Pons (tissue), 1 donor: ENCODE results near the gene SLC7A10.
A peak's percentile ranks its signal among the peaks of the same experiment; 100 is the strongest.

Experiments
- DNase-seq: peaks from one replicate; pipeline ENCODE4 v3.0.0-alpha.2; 2016; ENCODE audit warnings: low spot score

Gene SLC7A10

DNA sequence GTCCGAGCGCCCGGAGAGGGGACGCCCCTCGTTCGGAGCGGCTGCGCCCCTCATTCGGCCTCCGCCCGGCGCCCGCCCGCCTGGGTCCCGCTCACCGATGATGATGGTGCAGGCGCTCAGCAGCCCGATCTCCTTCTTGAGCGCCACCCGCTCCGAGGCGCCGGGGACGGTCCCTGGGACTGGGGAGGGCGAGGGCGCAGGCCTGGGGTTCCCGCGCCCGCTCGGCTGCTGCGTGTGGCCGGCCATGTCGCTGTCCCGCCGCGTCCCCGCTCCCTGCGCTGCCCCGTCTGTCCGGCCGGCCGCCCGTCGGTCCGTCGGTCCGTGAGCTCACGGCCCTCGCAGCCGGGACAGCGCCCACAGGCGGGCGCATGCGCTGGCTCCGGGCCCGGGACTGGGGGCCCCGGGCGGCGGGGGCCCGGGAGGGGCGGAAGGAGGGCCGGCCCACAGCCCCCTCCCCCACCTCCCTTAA, at the start of gene SLC7A10:
SLC7A10 (minus strand) TSS at position 393 of the 469 bp plus-strand sequence; CDS start at position 246, 147 bp downstream.
- DNase-seq: no peak

DNA sequence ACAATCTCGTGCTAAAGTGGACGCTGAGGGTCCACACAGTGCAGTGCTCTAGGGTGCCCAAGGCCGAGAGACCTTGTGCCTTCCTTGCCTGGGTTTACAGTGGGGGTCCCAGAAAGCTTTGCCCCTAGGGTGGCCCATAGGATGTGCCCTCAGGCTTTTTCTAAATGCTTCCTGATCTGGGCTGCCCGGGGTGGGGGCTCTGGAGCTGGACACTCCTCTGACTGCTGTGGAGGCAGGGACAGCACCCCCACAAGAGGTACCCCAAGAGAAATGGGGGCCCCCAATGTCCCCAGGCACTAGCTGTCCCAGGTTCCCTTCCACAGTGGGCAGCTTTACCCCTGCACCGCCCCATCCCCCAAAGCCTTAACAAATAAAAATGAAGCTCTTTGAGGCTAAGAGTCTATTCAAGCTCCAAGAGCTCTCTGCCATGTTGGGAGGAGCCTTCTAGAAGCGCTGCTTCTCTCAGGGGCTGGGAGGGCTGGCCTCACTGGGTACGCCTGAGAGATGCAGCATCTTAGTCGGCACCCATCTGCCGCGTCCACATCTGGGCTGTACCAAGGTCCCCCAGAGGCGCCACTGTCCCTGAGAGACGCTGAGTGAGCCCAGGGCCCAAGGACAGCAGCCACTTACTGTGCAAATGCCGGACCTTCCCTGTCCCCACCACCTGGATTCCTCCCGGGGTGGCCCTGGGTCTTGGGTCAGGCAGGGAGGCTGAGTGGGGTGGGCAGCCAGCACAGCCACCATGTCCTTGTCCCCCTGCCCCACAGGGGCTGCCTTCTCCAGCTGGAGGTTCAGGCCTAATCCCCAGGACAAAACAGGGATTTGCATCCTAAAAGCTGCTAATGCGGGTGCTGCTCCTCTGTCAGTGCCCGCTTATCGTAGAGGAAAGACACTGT, 49.3 kb upstream of the SLC7A10 start:
- DNase-seq: no peak

DNA sequence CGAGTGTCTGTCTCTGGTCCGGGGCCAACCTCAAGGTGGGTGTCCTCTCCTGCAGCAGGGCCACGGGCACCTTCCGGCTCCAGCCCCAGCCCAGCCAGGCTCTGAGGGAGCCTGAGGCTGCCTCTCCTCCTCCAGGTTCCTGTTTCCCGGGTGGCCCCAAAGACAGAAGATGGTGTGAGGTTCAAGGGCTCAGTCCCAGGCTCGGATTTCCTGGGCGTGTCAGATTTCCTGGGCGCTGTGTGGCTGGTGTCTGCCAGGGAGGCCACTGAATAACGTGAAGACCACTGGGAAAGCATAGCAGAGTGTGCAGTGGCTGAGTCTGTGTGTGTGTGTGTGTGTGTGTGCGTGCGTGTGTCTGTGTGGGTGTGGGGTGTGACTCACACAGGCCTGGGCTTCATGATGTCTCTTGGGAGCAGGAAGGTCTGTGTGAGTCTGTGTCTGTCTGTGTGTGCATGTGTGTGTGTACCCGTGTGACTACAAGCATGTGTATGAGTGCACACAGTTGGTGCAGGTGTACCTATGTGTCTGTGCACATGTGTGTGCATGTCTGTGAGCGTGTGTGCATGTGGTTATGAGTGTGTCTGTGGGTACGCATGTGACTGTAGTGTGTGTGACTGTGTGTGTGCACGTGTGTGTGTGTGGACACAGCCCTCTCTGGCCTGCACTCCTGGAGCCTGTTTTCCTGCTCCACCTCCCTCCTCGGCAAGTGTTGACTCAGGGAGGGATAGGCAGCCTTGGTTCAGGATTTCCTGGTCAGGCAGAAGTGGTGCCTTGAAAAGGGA, 48.4 kb upstream of the SLC7A10 start:
- DNase-seq: no peak

DNA sequence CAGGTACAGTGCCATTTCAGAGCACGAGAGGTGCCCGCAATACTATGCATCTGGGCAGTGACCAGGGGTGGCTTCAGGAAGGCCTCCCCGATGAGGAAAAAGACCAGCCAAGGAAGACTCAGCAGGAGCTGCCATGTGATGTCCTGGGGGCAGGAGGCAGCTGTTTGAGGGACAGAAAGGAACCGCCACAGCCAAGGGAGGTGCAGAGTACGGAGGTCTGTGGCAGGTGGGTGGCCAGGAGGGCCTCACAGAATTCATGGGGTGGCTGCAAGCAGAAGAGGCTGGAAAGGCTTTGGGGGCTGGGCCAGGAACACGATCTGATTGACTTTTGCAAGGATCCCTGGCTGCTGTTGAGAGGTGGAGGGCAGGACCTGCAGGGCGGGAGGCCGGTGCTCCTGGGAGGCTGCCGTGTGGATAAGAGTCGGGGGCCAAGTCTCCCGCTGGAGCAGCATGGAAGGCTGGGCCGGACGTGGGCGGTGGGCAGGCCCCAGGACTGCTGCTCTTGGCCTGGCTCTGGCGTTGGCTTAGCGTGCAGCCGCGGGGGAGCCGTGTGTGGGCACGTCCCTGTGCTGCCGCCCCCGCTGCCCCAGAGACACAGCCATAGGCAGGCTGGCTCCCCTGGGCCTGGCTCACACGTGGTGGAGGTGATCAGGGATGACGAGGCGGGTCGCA, 47.6 kb upstream of the SLC7A10 start:
- no peak for DNase-seq

DNA sequence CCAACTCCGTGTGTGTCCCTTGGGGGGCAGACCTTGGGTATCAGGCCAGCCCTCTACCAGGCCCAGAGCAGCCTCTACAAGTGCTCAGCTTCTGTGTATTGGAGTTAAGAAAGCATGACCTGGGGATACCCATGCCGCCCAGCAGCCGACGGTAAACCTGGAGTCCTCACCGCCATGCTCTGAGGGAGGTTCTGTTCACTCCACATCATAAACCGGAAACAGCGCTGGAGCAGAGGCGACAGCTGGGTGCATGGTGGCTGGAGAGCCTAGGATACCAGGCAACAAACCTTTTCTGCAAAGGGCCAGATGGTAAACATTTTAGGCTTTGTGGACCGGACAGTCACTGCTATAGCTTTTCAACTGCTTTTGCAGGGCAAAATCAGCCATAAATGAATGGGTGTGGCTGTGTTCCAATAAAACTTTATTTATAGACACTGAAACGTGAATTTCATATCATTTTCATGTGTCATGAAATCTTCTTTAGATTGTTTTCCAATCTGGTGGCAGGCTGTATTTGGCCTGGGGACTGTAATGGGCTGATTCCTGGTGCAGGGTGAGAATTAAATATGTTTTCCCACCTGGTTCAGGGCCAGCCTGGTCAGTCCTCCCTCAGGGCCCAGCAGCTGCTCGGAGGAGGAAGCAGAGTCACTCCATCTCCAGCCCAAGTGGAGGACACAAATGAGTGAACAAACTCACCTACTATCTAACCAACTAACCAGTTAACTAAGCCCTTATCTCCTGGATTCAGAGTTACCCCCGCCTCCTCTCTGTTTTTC, 45.8 kb upstream of the SLC7A10 start:
- DNase-seq: no peak

DNA sequence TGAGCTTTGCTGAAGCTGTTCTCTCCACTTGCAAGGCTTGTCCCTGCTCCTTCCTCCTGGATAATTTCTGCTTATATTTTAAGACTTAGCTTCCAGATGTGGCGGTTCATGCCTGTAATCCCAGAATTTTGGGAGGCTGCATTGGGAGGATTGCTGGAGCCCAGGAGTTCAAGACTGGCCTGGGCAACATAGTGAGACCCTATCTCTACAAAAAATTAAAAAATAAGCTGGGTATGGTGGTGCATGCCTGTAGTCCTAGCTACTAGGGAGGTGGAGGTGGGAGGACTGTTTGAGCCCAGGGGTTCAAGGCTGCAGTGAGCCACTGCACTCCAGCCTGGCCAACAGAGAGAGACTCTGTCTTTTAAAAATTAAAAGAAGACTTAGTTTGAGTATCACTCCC, 45.1 kb upstream of the SLC7A10 start:
- no peak for DNase-seq

DNA sequence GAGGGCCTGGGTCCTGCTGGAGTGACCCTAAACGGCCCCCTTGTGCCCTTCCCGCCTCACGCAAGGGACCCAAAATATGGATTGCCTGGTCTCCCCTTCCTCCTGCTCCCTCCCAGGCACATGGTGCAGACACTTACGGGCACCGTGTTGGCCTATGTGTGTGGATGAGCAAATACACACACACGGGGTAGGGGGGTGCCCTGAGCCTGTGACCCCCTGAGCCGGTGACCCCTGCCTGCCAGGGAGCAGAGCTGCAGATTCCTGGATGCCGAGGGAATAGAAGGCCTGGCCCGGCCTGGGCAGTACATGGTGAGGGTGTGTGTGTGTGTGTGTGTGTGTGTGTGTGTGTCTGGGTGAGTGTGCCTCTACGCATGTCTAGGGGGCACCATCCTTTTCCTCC, 43.4 kb upstream of the SLC7A10 start:
- DNase-seq: no peak

DNA sequence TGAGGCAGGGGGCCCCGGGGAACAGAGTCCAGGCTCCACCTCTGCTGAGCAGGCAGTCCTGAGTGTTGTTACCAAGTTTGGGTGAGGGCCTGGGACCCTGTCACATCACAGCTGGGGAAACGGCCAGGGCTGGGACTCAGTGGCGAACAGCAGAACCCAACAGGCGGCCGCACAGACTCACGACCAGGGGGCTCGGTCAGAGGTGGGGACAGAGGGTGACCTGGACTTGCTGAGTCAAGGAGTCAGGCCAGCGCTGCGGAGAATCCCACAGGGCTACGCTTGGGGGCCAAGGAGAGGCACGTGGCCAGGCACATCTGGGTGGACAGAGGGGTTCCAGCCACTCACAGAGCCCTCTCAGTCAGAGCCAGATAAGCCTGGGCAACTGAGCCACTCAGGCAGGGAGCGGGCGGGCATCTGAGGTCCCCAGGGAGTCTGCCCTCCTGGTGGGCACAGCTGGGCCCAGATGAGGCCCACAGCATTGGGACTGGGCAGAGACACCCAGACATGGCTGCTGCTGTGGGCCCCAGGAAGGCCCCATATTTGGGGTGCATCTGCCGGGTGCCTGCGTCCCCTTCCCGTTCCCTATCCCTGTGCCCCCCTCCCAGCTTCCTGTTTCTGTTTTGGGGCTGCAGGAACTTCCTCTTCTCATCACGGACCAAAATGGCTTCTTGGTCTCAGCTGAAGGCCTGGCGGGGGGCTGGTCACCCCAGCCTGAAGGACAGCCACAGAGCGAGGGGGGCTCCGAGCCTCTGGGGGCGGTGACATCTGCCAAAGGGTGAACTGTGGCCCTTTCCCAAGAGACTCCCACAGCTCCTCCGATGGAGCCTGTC, 42.7 kb upstream of the SLC7A10 start:
- DNase-seq: peak; percentile 46

DNA sequence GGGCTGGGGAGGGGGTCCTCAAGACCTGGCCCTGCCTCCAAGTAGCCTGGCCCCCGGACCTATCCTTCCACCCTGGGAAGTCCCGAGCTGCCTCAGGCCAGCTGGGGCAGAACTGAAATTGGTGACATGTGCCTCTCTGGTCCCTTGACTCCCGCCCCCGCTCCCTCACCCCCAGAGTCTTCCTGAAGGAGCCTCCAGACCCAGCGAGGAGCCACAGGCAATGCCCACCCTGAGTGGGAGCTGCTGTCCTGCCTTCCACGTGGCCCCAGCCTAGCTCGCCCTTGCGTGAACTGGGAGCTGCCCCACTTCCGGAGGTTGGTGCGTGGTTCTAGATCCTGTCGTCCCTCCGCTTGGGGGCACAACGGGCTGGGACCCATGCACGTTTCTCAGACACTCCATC, 42.1 kb upstream of the SLC7A10 start:
- no peak for DNase-seq

DNA sequence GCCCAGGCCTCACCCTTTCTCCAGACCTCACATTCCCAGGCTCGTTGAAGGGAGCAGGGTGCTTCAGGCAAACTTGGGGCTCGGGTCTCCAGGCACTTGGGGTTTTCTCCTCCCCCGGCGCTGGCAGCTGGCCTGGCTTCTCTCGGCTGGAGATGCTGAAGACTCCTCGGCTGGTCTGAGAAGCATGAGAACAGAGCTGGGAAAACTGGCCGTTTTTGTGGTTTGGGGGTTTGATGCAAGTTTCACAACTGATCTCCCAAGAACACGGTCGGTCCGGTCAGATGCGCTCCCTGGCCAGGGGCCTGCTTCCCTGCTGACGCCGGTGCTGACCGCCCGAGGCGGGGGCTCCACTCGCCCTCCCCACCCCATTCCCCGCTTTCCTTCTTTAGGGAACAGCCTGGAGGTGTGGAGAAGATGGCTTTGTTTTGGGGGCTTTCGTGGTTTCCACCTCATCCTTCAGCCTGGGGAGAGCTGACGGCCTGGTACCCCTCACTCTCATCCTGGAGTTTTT, 41.4 kb upstream of the SLC7A10 start:
- no peak for DNase-seq

DNA sequence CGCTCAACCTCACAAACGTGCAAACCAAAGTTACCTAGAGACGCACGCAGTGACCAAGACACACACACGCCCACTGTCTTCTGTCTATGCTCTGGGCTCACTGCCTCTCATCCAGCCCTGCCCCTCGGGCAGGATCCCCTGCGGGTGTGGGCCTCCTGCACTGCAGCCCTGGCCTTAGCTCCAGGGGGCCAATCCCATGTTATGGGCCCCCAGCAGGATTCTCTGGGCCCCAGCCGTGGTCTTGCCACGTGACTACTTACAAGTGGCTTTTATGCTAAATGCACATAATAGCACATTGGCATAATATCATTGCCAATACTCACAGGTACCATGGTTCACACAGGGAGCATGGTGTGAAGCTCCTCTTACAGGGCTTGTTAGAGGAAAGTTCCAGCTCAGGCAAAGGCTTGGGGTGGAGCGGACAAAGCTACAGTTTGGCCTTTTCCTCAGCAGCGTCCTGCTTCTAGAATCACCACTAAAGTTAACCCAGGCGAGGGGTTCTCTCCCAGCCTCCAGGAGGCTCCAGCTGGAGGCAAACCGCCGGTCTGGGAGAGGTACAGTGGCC, 39.3 kb upstream of the SLC7A10 start:
- no peak for DNase-seq

DNA sequence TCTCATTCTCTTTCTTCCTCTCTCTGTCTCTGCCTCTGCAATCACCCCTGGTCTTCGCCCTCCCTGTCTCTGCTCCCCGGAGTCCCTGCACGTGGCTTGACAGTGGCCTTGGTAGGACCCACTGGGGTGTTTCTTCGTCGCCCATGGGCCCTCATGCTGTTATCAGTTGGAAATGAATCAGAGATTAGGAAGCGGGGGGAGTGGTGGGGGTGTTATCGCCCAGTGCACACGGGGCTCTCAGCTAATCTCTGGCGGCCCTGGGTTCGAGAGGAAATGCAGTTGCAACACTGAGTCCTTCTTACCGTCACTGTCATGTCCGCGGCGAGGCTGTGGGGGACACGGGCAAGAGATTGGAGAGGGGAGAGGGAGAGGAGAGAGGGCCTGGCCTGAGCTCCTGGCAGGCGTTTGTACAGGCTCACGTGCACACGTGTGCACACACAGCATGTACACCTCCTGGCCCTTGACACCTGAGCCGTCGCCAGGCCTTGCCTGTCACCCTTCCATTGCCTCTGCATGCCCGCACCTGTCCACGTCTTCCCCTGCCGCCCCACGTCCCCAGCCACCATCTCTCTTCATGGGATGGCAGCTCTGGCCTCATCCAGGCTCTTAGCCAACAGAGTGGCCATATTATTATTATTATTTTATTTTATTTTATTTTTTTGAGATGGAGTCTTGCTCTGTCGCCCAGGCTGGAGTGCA, 37.8 kb upstream of the SLC7A10 start:
- DNase-seq: no peak

DNA sequence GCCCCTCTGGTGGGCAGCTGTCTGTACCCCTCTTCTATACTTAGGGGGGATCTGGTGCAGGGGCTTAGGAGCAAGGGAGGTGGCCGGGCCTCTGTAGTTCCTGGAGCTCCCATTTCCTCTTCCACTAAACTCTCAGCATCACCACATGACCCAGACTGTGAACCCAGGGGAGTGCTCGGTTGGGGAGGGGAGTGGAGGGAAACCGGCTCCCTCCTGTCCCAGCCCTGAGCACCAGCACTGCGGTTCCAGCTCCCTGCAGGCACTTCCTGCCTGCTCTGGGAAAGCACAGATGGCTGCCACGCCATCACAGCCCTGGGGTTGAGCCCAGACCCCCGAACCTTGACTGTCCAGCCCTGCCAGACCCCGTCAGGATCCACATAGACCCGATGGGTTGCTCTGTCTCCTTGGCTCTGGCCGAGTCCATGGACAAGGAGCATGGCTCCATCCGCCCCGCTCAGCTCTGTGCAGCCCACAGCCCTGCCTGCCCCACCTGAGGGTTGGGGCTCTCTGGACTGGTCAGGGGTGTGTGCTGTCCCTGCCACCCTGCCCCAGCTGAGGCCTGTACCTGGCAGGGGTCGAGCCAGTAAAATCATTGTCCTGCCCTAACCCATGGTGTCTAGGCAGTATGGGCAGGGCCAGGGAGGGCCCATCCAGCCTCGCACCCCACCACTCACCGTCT, 36.0 kb upstream of the SLC7A10 start:
- DNase-seq: peak; percentile 52

DNA sequence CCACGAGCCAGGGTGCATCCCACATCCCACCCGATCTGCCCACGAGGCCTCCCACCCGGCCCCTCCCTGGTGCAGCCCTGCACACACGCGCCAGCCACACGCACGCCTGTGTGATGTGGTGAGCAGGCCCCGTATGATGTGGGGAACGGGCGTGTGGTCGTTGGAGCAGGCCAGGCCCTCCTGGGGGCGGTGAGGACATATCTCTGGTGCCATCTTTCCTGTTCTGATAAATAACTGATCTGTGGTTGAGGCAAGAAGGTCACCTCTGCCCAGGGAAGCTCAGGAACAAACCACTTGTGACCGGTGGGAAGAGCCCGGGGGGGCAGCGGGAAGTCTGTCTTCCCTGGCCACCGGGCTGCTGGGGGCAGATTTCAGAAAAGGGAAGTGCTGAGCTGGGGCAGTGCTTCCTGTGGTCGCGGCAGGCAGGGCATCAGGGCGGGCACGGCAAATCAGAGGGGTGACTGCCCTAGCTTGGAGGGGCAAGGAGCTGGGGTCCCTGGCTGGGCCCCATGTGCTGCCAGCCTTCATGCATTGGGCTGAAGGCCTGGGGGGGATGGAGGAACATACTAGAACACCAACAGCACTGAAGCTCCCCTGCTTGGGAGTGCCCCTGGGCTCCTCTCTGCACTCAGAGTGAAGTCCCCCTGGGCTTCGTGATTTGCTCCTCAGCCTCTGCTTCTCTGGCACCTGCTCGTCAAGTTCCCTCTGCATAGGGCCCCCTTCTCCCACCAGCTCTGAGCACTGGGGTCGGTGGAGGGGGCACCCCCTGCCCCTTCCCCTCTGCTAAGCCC, 35.2 kb upstream of the SLC7A10 start:
- peak; percentile 32 for DNase-seq

DNA sequence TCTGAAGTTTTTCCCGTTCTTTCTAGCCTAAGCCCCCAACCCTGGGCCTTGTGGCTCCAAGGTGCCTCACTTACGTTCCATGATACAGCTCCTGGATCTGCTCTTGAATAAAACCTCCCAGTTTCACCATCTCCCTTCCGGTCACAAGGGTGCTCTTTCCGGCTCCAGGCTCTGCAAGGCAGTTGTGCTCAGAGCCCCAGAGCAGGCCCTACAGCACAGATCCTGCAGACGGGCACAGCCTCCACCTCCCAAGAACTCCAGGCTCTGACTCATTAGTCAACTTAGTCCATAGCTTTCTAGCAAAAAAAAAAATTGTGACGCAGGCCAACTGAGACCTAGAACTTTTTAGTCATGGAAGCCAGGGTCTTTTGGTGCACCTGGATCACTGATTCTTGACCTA, 33.9 kb upstream of the SLC7A10 start:
- DNase-seq: peak; percentile 41

DNA sequence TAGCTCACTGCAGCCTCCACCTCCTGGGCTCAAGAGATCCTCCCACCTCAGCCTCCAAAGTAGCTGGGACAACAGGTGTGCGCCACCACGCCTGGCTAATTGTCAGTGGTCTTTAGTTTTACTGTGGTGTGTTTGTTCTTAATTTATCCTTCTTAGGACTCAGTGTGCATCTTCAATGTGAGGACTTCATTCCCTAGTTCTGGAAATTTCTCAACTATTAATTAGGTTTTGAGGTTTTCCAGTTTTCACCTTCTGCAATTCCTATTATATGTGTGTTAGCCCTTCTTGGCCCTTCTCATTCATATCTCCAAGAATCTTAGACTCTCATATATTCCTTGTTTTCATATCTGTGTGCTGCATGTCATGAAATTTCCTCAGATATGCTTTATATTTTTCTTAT, 32.2 kb upstream of the SLC7A10 start:
- no peak for DNase-seq

DNA sequence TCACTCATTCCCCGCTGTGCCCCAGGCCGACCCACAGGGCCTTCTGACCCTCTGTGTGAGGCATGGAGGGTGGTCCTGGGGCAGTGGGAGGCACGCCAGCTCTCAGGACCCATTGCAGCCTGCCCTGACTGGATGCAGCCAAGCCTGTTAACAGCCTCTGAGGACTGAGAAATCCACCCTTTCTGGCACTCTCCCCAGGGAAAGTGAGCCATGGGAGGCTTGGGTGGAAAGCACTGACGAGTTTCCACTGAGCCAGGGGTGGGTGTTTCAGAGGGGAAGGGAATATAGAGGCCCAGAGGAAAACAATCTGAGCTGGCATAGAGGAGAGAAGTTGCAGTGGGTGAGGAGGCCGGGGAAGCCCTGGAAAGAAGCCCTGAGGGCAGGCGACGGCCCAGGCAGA, 30.6 kb upstream of the SLC7A10 start:
- DNase-seq: no peak

DNA sequence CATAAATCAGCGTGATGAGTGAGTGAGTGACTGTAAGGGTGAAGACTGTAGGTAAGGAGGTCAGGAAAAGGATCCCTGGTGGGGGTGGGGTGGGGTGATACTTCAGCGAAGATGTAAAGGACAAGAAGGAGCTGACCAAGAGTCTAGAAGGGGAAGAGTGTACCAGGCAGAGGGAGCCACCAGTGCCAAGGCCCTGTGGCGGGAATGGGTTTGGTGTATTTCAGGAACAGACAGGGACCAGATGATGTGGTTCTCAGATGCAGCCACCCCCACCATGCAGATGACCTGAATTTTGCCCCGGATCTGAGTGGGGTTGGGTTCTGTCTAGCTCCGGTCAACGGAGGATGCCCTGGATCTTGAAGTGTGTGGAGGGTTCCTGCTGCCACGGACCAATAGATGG, 30.1 kb upstream of the SLC7A10 start:
- no peak for DNase-seq
